Measurements from ENCODE around the gene HSPB6.

HSPB6 gene

DNA sequence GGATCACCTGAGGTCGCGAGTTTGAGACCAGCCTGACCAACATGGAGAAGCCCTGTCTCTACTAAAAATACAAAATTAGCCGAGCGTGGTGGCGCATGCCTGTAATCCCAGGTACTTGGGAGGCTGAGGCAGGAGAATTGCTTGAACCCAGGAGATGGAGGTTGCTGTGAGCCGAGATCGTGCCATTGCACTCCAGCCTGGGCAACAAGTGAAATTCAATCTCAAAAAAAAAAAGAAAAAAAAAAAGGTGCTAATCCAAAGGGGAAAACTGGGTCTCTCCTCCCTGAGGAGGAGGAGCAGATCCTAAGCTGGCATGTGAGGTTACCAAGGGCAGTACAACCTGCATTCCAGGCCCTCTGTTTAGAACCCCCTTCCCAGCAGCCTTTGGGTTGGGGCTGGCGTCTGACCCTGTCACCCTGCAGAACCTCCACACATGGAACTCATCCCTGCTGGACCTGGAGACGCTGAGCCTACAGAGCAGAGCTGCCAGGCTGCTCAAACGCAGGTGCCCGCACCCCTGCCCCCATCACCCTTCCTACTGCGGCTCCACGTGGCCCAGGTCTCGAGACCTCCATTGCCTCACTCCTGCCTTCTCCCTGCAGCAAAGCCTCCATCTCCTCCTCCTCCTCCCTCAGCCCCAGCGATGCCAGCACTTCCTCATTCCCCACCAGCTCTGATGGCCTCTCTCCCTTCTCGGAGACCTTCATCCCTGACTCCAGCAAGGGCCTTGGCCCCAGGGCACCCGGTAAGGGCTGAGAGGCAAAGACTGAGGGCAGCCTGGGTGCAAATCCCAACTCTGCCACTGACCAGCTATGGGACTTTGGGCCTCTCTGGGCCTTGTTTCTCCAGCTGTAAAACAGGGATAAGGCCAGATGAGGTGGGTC, 7.8 kb upstream of the HSPB6 start:
- no peak for DNase-seq

DNA sequence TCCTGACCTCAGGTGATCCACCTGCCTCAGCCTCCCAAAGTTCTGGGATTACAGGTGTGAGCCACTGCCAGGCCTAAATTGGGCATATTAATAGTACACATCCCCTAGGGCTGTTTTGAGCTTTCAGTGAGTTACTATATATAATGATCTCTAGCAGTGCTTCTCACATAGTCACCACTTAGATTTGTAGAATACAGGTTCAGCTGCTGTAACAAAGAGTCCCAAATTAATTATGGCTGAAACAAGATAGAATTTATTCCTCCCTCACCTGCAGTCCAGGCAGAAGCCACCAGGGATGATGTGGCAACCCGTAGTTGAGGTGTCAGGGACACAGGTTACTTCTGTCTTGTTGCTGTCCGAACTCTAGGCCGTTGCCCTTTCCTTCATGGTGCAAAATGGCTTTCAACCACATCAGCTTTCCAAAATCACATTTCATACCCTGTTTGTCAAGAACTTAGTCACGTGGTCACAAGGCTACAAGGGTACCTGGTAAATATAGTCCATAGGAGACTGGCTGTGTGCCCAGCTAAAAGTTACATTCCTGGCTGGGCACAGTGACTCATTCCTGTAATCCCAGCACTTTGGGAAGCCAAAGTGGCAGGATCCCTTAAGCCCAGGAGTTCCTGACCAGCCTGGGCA, 4.0 kb upstream of the HSPB6 start:
- no peak for DNase-seq

DNA sequence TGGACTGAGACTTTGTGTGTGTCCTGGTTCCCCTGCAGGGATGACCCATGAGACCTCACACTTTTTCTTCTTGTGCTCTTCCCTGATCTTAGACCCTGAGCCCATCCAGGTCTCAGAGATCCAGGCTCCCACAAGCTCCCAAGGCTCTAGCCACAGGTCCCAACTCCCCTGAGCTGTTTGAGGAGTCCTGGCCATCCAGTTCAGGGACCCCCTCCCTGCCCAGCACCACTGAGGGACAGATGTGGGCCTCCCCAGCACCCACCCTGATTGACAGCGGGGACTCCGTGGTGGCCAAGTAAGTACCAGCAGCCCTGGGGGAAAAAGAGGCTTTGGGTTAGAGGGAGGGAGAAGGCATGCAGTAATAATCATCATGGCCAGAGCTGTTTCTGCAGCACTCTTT, 2.9 kb upstream of the HSPB6 start:
- no peak for DNase-seq

DNA sequence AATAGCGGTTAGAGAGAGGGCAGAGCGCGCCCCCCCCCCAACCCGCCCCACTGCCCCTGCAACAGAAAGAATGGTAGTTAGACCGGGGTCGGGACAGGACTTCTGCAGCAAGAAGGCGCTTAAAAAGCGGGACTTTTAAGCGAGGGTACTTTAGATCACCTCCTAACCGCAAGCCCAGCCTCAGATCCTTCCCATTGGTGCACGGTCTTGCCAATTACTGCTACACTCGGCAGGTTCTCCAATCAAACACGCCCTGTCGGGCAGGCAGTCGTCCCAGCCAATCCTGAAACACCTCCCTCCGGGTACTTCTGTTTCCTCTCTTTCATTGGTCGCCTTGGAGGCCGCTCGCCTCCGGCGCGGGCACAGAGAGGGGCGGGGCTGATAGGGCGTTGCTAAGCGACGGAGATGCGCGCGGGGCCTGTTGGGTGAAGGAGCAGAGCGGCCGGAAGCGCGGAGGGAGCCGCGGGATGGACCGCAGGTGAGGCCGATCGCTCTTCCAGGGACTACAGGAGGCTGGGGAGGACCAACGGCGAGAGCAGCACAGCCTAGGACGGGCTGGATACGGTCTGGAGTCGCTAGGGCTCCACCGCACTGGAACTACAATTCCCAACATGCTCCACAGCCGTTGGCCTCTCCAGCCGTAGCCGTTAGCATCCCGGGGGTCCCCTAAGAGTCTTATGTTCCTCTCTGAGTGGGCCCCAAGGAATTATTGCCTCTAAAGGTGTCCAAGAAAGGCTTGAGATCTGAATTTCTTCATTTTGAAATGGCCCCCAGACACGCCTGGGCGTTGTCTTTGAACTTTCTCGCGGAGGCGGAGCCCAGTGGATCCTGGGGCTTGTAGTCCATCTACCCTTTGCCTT, 1.1 kb upstream of the HSPB6 start, which contains the start of gene PROSER3:
Gene PROSER3 (plus strand): TSS at position 428 of the 860 bp plus-strand sequence. CDS start 40 bp downstream, at position 468.
- DNase-seq = peak; percentile 93

DNA sequence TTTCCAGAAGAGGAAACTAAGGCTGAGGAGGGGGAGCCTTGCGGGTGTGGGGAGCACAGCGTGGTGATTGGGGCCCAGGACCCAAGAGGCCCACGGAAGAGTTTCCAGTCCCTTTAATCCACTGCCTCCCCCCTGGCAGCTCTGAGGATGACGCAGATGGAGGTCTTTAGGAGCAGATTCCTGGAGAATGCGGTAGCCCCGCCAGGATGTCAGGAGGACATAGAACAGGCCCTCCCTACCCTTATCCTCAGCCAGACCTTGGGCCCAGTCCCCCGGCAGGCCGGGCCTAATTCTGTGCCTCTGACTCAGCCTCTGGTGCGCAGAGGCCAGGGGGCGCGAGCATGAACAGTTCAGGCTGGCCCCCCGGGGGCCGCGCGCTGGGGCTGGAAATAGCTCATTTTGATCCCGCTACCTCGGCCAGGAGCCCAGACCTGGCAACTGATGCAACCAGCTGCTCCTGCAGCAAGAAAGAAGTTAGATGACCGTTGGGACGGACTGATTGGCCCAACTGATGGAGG, 461 bp upstream of the HSPB6 start:
- DNase-seq = no peak

DNA sequence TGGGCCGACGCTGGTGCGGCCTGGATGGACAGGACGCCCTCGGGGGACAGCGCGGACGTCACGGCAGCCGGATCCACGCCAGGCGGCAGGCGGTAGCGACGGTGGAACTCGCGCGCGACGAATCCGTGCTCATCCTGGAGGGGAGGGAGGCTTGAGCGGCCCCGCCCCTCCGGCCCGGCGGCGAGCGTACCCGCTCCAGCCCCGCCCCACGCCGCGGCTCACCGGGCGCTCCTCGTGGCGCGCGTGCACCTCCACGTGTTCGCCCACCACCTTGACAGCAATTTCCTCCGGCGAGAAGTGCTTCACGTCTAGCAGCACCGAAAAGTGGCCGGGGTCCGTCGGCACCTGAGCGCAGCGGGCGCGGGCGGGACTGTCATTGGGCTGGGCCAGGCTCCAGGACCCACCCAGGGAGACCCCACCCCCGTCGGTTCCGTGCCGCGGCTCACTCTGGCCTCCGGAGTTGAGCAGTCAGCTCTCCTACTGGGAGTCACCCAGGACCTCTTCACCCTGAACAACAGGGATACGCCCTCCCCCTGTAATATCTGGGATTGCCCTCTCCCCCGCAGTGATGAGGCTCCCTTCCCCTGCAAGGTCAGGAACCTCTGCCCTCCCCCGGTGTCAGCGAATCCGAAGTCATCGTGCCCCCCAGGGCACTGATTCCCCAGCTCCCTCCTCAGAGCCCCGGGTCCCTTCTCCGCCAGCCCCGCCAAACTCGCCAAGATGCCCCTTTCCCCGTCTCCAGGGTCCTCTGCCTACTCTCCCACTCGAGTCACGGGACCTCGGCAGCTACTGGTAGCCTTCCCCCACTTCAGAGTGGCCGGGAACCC, 1.1 kb downstream of the HSPB6 start:
- DNase-seq = no peak

DNA sequence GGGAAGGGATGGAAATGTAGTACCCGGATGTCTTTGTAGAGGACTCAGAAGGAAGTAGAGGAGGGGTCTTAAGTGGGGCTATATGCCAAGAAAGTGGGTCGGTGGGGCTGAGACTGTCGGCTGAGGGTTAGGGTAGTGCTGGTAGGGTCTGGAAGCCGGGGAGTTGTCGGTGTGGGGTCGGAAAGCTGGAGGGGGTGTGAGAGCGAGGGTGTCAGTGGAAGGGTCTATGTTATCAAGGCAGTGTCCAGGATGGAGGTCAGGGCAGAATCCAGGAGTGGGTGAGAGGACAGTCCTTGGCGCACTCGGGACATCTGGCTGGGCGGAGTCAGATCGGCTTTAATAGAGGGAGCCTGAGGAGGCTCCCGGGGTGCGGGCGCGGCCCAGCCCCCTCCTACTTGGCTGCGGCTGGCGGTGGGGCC, 1.7 kb downstream of the HSPB6 start:
- no peak for DNase-seq

DNA sequence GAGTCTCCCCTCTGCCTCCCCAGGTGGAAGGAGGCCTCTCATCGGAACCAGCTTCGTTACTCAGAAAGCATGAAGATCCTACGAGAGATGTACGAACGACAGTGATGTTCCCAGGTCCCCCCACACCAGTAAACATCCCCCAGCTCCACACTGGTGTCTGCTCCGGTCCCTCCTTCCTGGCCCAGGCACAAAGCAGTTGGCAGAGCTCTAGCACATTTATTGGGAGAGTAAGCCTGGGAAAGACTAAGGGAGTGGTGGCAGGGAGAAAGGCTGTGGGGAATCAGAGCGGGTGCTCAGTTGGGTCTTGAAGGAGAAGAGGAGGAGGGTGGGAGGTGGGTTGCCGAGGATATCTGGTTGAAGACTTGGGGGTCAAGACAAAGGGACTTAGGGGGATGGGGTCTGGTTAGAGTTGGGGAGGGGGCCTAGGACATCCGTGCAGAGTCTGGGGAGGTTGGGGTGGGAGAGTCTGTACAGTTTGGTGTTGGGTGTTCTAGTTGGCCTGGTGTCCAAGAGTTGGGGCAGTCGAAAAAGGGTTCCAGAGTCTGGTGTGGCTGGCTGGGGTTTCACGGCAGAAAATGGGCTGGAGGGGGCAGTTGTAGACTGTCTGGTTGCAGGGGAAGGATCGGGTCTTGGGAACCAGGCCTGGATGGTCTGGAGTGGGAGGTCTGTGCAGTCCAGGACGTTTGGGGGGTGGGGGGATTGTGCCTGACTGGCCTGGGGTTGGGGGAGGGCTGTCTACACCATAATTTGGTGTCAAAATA, 2.3 kb downstream of the HSPB6 start:
- DNase-seq = no peak

DNA sequence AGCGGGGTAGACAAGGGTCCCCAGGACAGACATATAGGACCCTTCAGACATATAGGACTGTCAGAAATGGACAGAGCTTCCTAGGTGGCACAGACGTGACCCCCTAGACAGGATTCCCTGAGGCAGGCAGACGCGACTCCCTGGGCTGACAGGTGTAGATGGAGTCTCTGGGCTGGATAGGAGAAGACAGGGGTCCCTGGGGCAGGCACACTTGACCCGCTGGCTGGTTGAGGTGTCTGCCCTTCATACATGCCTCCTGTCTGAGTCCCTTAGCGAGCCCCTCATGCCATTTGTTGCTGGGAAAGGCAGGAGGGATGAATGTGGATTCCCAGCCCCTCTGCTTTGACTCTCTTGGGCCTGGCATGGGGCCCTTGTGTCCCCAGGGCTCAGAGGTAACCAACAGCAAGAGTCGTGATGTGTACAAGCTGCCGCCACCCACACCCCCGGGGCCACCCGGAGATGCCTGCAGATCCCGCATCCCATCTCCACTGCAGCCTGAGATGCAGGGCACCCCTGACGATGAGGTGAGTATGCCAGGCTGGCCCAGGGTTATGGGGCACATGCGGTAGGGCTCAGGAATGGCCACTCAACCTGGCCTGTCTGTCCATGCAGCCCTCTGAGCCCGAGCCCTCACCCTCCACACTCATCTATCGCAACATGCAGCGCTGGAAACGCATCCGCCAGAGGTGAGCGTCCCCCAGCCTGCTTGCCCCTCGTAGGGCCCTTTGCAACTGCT, 3.0 kb downstream of the HSPB6 start:
- no peak for DNase-seq

DNA sequence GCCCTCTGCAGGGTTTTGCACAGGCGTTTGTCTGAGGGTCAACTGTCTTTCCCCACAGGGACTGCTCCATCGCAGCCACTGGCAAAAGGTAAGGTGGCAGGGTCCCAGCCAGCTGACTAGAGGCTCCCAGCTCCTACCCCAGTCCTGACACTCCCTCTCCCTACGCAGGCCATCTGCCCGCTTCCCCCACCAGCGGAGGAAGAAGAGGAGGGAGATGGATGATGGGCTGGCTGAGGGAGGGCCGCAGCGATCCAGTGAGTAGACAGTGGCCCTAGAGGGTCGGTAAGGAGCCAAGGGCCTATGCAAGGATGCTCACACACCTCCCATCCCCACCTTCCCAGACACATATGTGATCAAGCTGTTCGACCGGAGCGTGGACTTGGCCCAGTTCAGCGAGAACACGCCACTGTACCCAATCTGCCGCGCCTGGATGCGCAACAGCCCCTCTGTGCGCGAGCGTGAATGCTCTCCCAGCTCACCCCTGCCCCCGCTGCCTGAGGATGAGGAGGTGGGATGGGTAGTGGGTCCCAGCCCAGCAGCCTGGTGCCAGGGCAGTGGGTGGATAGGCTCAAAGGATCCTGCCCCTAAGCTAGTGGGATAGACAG, 4.0 kb downstream of the HSPB6 start:
- no peak for DNase-seq

DNA sequence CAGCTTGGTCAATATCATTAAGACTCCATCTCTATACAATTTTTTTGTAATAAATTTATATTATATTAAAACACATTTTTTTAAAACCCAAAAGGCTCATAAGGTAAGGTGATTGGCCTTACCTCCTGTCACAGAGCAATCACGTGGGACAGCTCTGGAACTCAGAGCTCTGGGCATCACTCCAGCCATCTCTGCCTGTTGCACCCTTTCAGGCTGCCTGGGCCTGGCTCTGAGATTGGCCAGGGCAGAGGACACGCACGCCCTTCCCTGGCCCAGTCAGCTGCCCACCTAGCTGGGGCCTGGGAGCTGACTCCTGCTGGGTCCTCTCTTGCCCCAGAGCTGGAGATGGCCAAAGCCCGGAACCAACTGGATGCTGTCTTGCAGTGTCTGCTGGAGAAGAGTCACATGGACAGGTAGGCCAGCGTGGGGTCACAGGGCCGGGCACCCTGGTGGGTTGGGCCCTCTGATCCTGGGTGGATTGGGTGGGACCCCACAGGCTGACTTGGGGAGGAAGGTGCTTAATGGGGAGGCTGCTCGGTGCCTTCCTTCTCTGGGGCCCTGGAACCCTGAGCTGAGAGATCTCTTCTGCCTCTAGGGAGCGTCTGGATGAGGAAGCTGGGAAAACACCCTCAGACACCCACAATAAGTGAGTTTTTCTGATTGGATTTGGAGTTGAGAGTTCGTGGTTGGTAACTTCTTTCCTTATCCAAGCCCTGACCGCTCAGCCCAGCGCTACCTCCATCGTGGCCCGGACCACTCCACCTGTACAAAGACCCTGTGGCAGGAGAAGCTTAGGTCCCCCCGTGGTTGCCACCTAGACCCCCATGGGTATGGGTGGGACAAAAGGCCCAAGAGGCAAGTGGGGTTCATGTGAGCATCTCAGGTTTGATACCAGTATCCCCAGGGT, 4.7 kb downstream of the HSPB6 start:
- no peak for DNase-seq

DNA sequence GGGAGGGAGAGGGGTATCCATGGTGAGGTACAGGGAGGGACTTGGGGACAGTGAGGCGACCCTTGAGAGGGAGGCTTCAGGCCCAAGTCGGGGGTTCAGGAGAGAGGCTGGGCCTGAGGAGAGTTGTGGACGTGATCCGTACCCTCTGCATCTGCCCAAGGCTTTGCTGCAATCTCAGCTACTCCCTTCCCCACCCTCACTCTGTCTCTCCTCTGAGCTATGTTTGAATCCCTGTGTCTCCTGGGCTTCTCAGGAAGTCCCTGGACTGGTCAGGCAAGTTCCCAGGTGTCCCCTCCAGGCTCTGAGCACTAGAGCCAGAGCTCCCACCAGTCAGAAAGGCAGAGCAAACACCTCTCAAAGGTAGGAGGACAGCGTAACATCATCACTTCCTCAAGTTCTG, 6.7 kb downstream of the HSPB6 start:
- no peak for DNase-seq

DNA sequence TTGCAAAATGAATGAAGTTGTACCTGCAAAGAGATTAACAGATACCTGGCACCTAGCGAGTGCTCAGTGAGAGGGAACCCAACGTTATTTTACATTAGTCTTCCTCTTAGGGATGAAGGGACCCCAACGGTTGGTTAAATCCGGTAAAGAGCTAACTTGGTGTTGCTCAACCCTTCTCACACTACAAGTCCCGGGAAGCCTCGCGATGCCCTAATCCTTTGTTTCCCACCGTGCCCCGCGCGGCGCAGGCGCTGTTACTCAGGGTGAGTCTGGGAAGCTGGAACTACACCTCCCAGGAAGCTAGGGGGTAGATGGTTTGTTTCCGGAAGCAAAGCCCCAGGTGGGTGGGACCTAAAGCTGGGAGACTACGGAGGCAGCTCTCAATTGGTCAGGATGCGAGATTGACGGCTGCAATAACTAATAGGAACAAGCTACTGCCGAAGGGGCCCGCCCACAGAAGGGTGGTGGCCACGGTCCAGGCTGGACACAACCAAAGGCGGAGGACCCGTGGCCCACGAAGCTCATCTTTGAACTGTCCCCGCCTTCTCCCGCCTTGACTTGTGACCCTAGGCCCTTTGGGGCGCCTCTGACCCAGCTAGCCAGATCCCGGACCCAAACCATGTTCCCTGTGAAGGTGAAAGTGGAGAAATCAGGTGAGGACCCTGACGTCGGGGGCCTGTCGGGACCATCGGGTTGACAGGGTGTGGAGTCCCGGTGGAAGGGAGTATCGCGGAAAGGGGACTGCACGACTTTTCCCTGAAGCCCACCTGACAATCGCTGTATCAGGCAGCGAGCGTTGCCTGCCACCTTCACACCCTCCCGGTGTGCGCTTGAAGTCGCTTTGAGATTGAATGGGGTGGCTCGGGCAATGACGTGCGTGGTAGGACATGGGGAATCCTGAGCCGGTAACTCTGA, 8.5 kb downstream of the HSPB6 start, which contains the start of gene LIN37:
Gene LIN37 (plus strand): TSS at position 471 of the 915 bp plus-strand sequence. CDS start 149 bp downstream, at position 620.
- peak; percentile 96 for DNase-seq

DNA sequence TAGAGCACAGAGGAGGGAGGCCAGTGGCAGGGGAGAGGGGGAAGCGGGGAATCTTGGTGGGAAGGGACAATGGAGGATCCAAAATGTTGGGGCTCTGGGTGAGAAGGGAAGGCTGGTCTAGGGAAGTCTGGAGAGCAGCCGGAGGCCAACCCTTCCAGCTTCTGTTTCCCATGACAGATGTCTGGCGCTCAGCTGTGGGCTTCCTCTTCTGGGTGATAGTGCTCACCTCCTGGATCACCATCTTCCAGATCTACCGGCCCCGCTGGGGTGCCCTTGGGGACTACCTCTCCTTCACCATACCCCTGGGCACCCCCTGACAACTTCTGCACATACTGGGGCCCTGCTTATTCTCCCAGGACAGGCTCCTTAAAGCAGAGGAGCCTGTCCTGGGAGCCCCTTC, 10.3 kb downstream of the HSPB6 start:
- no peak for DNase-seq

DNA sequence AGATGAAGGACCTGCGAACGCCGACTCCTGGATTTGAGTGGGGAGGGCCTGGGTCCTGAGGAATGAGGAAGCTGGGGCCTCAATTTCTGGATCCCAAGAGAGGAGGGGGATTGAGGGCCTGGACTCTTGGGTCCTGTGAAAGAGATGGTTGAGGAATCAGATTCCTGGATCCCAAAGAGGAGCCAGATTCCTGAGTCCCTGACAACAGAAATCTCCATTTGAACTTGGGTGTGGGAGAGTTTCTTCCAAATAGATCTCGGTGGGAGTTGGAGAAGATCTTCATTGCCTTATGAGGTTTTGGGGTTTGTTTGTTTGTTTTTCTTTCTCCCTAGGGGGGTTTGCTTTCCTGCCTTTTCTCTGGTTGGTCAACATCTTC, 10.8 kb downstream of the HSPB6 start:
- DNase-seq = no peak

DNA sequence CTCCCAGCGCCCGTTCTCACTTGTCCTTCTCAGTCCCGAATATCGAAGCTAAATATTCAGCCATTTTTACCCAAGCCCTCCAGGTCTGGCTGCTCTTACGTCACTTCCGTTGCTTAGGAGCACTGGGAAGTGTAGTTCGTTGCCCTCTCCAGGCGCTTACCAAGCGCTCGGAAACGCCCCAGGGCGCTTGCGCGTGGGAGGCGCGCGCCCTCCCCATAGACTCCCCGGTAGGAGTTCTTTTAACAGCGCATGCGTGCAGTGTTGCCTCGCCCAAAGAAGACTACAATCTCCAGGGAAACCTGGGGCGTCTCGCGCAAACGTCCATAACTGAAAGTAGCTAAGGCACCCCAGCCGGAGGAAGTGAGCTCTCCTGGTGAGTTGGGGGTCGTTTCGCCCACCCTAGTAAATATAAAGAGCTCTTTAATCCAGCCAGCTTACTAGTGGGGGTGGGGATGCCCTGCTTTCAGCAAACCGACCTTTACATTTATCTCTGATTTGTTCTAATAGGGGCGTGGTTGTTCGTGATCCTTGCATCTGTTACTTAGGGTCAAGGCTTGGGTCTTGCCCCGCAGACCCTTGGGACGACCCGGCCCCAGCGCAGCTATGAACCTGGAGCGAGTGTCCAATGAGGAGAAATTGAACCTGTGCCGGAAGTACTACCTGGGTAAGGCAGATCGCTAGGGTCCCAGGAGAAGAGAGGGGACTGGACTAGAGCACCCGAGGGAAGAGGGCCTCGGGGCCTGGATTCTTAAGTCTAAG, 11.3 kb downstream of the HSPB6 start, which contains the start of the genes PSENEN and U2AF1L4:
Gene PSENEN (plus strand): TSS at position 324 of the 759 bp plus-strand sequence. CDS start 280 bp downstream, at position 604.
Gene U2AF1L4 (minus strand): TSS at position 91 of the 759 bp plus-strand sequence. CDS start 27 bp downstream, at position 64.
- DNase-seq = peak; percentile 95
